Subcutaneous adipose tissue (tissue), 4 donors: ENCODE data around the gene RAP1GAP2. TPM values are rescaled to one million over a fixed set of nuclear protein-coding genes. Genes with fewer than 3 reads are reported as not detected.

Experiments
- CTCF ChIP-seq: fragments of 450-650 bp; IDR thresholded peaks from one replicate; pipeline ENCODE4 v1.5.1; 2016; ENCODE audit warnings: low read depth, mild to moderate bottlenecking, control low read depth, antibody characterized with exemption, moderate library complexity
- total RNA-seq, 4 donors: library from RNA; depleted of rRNA; stranded (reverse); fragments of >200 nt; gene quantifications; one replicate each; pipeline ENCODE4 v1.1.0, GENCODE V29; 2016

RAP1GAP2 gene
- total RNA-seq, 4 donors from 2014 or later: 1.9 to 6.1 (median 3.4) TPM

GRCh38 chr17:3038941-3039340 lies 242.7 kb downstream of the RAP1GAP2 start:
- no peak for TF ChIP-seq CTCF

- no peak for TF ChIP-seq CTCF
Observed at GRCh38 chr17:3039736-3040135, 243.5 kb downstream of the RAP1GAP2 start.

GRCh38 chr17:3040882-3041281 lies 244.6 kb downstream of the RAP1GAP2 start:
- TF ChIP-seq CTCF: no peak

- no peak for TF ChIP-seq CTCF
Observed at GRCh38 chr17:3043737-3044365, 247.6 kb downstream of the RAP1GAP2 start.

- TF ChIP-seq CTCF: no peak
Observed at GRCh38 chr17:3046753-3047152, 250.5 kb downstream of the RAP1GAP2 start.

GRCh38 chr17:3048727-3049471 lies 252.7 kb downstream of the RAP1GAP2 start:
- TF ChIP-seq CTCF: no peak

- TF ChIP-seq CTCF: no peak
Observed at GRCh38 chr17:3049705-3050295, 253.6 kb downstream of the RAP1GAP2 start.
